Esophagus squamous epithelium (tissue), 4 donors: ENCODE data around the gene KCNQ1.

ENCODE experiments used
- CTCF ChIP-seq, 6 experiments: fragments of 450-650 bp in 4 of 6; fragments of 200-600 bp in 2 of 6; sonication (generic) in 2 of 6; IDR thresholded peaks; one replicate each; pipeline ENCODE4 v1.5.1; 2016 to 2019; ENCODE audit warnings: antibody characterized with exemption in 6 of 6, mild to moderate bottlenecking in 4 of 6, moderate library complexity in 4 of 6
- POLR2A ChIP-seq, 4 donors: fragments of 450-650 bp; IDR thresholded peaks; one replicate each; pipeline ENCODE4 v1.6.1; 2017; ENCODE audit warnings: antibody characterized with exemption in 4 of 4, mild to moderate bottlenecking in 4 of 4, moderate library complexity in 3 of 4

GRCh38 chr11:2862395-2863275 is 417.8 kb downstream of the KCNQ1 start:
- TF ChIP-seq POLR2A (IDR thresholded peaks at IDR 0.05) (no peak), CTCF (IDR thresholded peaks at IDR 0.05) (no peak)
